ENCODE measurements around the gene GFRA1. TPM values are rescaled to one million over a fixed set of nuclear protein-coding genes. Genes with fewer than 3 reads are reported as not detected.

GFRA1 gene
- total RNA-seq, 1 donor from 2014 or later, result 14.0 TPM

DNA sequence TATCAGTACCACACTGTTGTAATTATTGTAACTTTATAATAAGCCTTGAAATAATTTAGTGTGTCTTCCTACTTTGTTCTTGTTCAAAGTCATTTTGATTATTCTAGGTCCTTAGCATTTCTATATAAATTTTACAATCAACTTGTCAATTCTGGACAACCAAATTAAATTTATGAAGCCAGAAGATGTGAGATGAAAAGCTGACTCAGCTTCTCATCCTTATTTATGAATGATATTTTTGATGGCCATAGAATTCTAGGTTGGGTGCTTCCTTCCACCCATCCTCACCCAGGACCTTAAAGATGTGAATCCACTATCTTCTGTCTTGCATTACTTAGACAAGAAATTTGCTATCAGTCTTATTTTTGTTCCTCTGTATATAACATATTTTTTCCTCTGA lies 261.1 kb downstream of the GFRA1 start:
- Histone ChIP-seq H3K36me3 (no peaks in the 10 kb centered on the region), H3F3A (ENCODE audit: low read depth) (no peaks in the 10 kb centered on the region), H4K20me1 (ENCODE audit: low read depth) (no peaks in the 10 kb centered on the region), H2AFZ (replicated peaks) (no peak overlapping the region), H3K79me2 (ENCODE audit: low read depth) (no peaks in the 10 kb centered on the region), H3K4me2 (no peak overlapping the region), H3K9ac (no peak overlapping the region), H3K27me3 (no peaks in the 10 kb centered on the region), H3K9me3 (ENCODE audit: low read depth) (no peaks in the 10 kb centered on the region), H3K4me3 (no peak overlapping the region), H3K27ac (no peak overlapping the region), H3K4me1 (no peaks in the 10 kb centered on the region)
- TF ChIP-seq EZH2 (IDR thresholded peaks at IDR 0.05) (no peak), EZH2phosphoT487 (IDR thresholded peaks at IDR 0.05) (no peak)
- TF ChIP-seq, protein P1, sequence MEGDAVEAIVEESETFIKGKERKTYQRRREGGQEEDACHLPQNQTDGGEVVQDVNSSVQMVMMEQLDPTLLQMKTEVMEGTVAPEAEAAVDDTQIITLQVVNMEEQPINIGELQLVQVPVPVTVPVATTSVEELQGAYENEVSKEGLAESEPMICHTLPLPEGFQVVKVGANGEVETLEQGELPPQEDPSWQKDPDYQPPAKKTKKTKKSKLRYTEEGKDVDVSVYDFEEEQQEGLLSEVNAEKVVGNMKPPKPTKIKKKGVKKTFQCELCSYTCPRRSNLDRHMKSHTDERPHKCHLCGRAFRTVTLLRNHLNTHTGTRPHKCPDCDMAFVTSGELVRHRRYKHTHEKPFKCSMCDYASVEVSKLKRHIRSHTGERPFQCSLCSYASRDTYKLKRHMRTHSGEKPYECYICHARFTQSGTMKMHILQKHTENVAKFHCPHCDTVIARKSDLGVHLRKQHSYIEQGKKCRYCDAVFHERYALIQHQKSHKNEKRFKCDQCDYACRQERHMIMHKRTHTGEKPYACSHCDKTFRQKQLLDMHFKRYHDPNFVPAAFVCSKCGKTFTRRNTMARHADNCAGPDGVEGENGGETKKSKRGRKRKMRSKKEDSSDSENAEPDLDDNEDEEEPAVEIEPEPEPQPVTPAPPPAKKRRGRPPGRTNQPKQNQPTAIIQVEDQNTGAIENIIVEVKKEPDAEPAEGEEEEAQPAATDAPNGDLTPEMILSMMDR (IDR thresholded peaks at IDR 0.05), result no peak
- Mint-ChIP-seq H3K27me3 (ENCODE audit: insufficient read depth, low read depth) (no peaks in the 10 kb centered on the region), H3K27ac (no peak overlapping the region), H3K4me3 (no peak overlapping the region), H3K9me3 (peaks cover 5% of the 10 kb centered on the region), H3K36me3 (no peaks in the 10 kb centered on the region), H3K4me1 (peaks cover 5% of the 10 kb centered on the region)
- DNase-seq (ENCODE audit: low spot score), result no peak

DNA sequence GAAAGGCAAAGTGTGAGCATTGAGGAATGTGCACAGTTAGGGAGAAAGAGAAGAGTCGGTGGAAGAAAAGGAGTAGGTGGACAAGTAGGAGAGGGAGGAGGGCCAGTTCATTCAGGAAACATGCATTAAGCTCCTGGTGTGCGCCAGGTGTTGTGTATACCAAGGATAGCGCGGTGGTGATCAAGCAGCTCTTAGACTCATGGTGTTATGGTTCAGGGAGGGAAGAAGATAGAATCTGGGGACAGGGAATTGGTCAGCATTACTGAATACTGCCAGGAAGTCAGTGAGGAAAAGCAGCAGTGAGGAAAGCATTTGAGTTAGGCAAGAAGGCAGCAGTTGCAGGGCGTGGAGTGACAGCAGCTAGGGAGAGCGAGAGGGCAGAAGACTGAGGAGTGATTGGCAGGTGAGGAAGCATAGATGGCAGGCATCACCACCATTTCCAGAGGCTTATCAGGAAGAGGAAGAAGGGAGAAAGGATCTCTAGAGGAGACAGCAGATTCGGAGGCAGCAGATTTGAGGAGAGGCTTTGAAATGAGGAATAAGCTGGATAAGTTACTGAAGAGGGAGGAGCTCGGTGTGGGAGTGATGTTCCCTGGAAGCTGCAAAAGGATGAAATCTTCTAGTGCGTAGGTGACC lies 265.6 kb downstream of the GFRA1 start:
- H3K36me3 Mint-ChIP-seq, result no peaks in the 10 kb centered on the region
- H3K9me3 Mint-ChIP-seq, result no peaks in the 10 kb centered on the region
- no peak overlapping the region for H3K27ac ChIP-seq
- H3F3A ChIP-seq (ENCODE audit: low read depth), result no peaks in the 10 kb centered on the region
- H3K9ac ChIP-seq, result no peak overlapping the region
- no peak overlapping the region for H2AFZ ChIP-seq (replicated peaks)
- H3K27me3 ChIP-seq, result no peaks in the 10 kb centered on the region
- H3K4me3 ChIP-seq, result no peak overlapping the region
- H3K4me2 ChIP-seq, result no peak overlapping the region
- H3K4me1 ChIP-seq, result no peaks in the 10 kb centered on the region
- H3K27ac Mint-ChIP-seq, result no peak overlapping the region
- peaks cover 3% of the 10 kb centered on the region for H3K27me3 Mint-ChIP-seq (ENCODE audit: insufficient read depth, low read depth)
- no peaks in the 10 kb centered on the region for H4K20me1 ChIP-seq (ENCODE audit: low read depth)
- no peaks in the 10 kb centered on the region for H3K36me3 ChIP-seq
- no peaks in the 10 kb centered on the region for H3K4me1 Mint-ChIP-seq
- no peaks in the 10 kb centered on the region for H3K79me2 ChIP-seq (ENCODE audit: low read depth)
- H3K9me3 ChIP-seq (ENCODE audit: low read depth), result no peaks in the 10 kb centered on the region
- H3K4me3 Mint-ChIP-seq, result no peak overlapping the region
- TF ChIP-seq, protein P1 (IDR thresholded peaks at IDR 0.05), result no peak
- no peak for TF ChIP-seq EZH2 (IDR thresholded peaks at IDR 0.05)
- no peak for TF ChIP-seq EZH2phosphoT487 (IDR thresholded peaks at IDR 0.05)
- DNase-seq (ENCODE audit: low spot score), result no peak

Other genes starting within 250 kb of the GFRA1 start
- gene CCDC172, start 51.2 kb upstream of the GFRA1 start, total RNA-seq (ENCODE audit: low replicate concordance), result not detected in 2 replicates
- gene PNLIPRP3, start 154.6 kb upstream of the GFRA1 start, total RNA-seq (ENCODE audit: low replicate concordance), result not detected in 2 replicates